CD4-positive, alpha-beta T cell (primary cell): ENCODE data around the gene BLTP1. TPM values are rescaled to one million over a fixed set of nuclear protein-coding genes. Genes with fewer than 3 reads are reported as not detected.

Experiments used
- ATAC-seq: fragments of 200-7000 bp; cut with Tn5 transposase; one replicate; pipeline ENCODE4 v1.10.0; 2022; ENCODE audit warnings: mild to moderate bottlenecking; ENCODE audit not compliant: poor library complexity
- CTCF ChIA-PET: fragments of 350-600 bp; sonication (Branson Sonifier 250); formaldehyde crosslinking; loops from one replicate; lab custom pipeline; 2021; ENCODE audit warnings: antibody characterized with exemption, inconsistent platforms; lab: Charles Lee
- POLR2A ChIA-PET: fragments of 350-600 bp; sonication (Branson Sonifier 250); formaldehyde crosslinking; loops from one replicate; lab custom pipeline; 2021; ENCODE audit warnings: antibody characterized with exemption, inconsistent platforms; lab: Charles Lee
- DNase-seq, 14 experiments: peaks; one replicate each; pipeline ENCODE4 v3.0.0-alpha.2; 2013 to 2020; ENCODE audit warnings: mixed read lengths in 2 of 14
- H3K27ac ChIP-seq, 2 donors: one replicate each; pipeline versions ENCODE4 v1.5.1 to v1.7.0; 2013; ENCODE audit warnings: low read length in 2 of 2, low read depth in 1 of 2, mild to moderate bottlenecking in 1 of 2
- H3K27me3 ChIP-seq, 2 experiments: 1 replicate in 1 of 2; 2 replicates in 1 of 2; pipeline versions ENCODE4 v1.6.1 to v1.7.0; 2013; ENCODE audit warnings: low read length in 2 of 2, control low read depth in 1 of 2, mild to moderate bottlenecking in 1 of 2, moderate library complexity in 1 of 2; ENCODE audit not compliant: insufficient read depth in 2 of 2, control insufficient read depth in 1 of 2
- H3K36me3 ChIP-seq: one replicate; pipeline ENCODE4 v1.6.1; 2013; ENCODE audit warnings: low read length, control low read depth; ENCODE audit not compliant: insufficient read depth
- H3K4me1 ChIP-seq: one replicate; pipeline ENCODE4 v1.6.1; 2013; ENCODE audit warnings: low read length, control low read depth; ENCODE audit not compliant: insufficient read depth
- H3K4me3 ChIP-seq: one replicate; pipeline ENCODE4 v1.5.1; 2013; ENCODE audit warnings: mild to moderate bottlenecking, low read length, moderate library complexity
- H3K9me3 ChIP-seq, 2 experiments: 1 replicate in 1 of 2; 2 replicates in 1 of 2; pipeline versions ENCODE4 v1.6.1 to v1.7.0; 2013; ENCODE audit warnings: low read length in 2 of 2, mild to moderate bottlenecking in 2 of 2, control low read depth in 1 of 2, moderate library complexity in 1 of 2; ENCODE audit not compliant: control insufficient read depth in 1 of 2, insufficient read depth in 1 of 2
- H3K27ac Mint-ChIP-seq: one replicate; pipeline ENCODE4 v1.8.0; 2020; ENCODE audit warnings: mixed read lengths
- H3K27me3 Mint-ChIP-seq: one replicate; pipeline ENCODE4 v1.8.0; 2021; ENCODE audit warnings: mixed read lengths
- H3K36me3 Mint-ChIP-seq: one replicate; pipeline ENCODE4 v1.8.0; 2021; ENCODE audit warnings: low read depth, mixed read lengths
- H3K4me1 Mint-ChIP-seq: one replicate; pipeline ENCODE4 v1.8.0; 2021; ENCODE audit warnings: low read depth, mixed read lengths
- H3K4me3 Mint-ChIP-seq: one replicate; pipeline ENCODE4 v1.8.0; 2020; ENCODE audit warnings: mild to moderate bottlenecking, mixed read lengths
- H3K9me3 Mint-ChIP-seq: one replicate; pipeline ENCODE4 v1.8.0; 2020; ENCODE audit warnings: mixed read lengths
- intact Hi-C, 2 experiments: fragments of 100-400 bp; cut with DNase I in 1 of 2; cut with micrococcal nuclease in 1 of 2; formaldehyde crosslinking; loops; one replicate each; pipeline versions ENCODE4 v1.15.1 to v1.9.0; 2023 to 2025; cut with DNase I, micrococcal nuclease
- total RNA-seq, 174 experiments: library from RNA in 2 of 174; stranded (reverse) in 2 of 174; gene quantifications; one replicate each; pipeline ENCODE4 v1.2.3 and lab custom pipeline; 2021 to 2026
- TF ChIP-seq, protein P1 (sequence below): fragments of 200-600 bp; IDR thresholded peaks from one replicate; pipeline ENCODE4 v1.8.0; 2022; ENCODE audit warnings: antibody characterized with exemption, mild to moderate bottlenecking

Gene BLTP1
- total RNA-seq, 2 experiments from 2014 or later, result 86.9 to 93.6 TPM

DNA sequence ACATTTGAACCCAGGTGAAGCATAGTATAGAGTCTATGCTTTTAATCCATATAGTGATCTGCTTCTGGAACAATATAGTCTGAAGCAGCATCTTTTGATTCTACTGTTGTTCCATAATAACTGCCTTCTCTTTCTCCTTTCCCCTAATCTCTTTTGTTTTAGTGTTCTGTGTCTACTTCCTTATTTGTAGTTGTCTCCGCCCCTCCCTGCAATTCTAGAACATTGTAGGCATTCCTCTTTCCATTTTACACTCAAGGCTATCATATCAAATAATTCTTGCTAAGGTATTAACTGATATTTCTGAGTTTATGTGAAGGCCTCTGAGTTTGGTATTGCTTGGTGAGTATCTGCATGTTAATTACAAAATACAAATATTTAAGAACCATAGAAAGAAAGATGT lies 11.6 kb downstream of the BLTP1 start:
- peaks cover 24% of the 10 kb centered on the region for H3K36me3 ChIP-seq
- Mint-ChIP-seq H3K36me3 (peaks cover 62% of the 10 kb centered on the region), H3K27ac (peak overlapping the region; percentile 3), H3K9me3 (no peaks in the 10 kb centered on the region), H3K4me3 (no peak overlapping the region), H3K27me3 (no peaks in the 10 kb centered on the region), H3K4me1 (peaks cover 67% of the 10 kb centered on the region)
- no peaks in the 10 kb centered on the region for H3K9me3 ChIP-seq
- ChIA-PET CTCF (no interaction called here), POLR2A (no interaction called here)
- DNase-seq (no peak), ATAC-seq (no peak)
- H3K27ac ChIP-seq, result no peak overlapping the region
- no peak overlapping the region for H3K4me3 ChIP-seq
- TF ChIP-seq, protein P1, sequence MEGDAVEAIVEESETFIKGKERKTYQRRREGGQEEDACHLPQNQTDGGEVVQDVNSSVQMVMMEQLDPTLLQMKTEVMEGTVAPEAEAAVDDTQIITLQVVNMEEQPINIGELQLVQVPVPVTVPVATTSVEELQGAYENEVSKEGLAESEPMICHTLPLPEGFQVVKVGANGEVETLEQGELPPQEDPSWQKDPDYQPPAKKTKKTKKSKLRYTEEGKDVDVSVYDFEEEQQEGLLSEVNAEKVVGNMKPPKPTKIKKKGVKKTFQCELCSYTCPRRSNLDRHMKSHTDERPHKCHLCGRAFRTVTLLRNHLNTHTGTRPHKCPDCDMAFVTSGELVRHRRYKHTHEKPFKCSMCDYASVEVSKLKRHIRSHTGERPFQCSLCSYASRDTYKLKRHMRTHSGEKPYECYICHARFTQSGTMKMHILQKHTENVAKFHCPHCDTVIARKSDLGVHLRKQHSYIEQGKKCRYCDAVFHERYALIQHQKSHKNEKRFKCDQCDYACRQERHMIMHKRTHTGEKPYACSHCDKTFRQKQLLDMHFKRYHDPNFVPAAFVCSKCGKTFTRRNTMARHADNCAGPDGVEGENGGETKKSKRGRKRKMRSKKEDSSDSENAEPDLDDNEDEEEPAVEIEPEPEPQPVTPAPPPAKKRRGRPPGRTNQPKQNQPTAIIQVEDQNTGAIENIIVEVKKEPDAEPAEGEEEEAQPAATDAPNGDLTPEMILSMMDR, result no peak
- intact Hi-C loops, result no loop called here
- peaks cover 6% of the 10 kb centered on the region for H3K4me1 ChIP-seq
- H3K27me3 ChIP-seq, result no peaks in the 10 kb centered on the region

DNA sequence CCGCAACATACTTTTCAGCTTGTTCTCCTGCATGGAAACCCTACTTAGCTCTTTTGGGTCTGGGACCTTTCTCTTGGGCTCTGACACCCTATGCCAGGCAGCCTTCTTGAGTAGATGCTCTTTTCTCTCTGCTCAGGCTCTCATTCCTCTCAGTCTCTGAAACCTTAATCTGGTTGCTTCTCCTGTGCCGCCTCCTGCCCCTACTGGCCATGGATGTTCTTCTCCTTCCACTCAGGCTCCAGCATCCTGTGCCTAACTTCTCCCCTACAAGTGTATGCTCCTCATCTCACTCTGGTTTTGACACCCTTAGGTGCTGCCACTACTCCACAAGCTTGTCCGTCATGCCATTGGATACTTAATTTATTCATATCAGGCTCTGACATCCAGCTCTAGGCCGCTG lies 15.2 kb downstream of the BLTP1 start:
- CTCF ChIA-PET, result no interaction called here
- POLR2A ChIA-PET, result no interaction called here
- intact Hi-C loops, result no loop called here
- TF ChIP-seq, protein P1, result no peak
- Histone ChIP-seq H3K36me3 (peaks cover 7% of the 10 kb centered on the region), H3K9me3 (no peaks in the 10 kb centered on the region), H3K4me3 (no peak overlapping the region), H3K27me3 (no peaks in the 10 kb centered on the region), H3K4me1 (peaks cover 6% of the 10 kb centered on the region), H3K27ac (no peak overlapping the region)
- Mint-ChIP-seq H3K9me3 (no peaks in the 10 kb centered on the region), H3K27ac (no peak overlapping the region), H3K27me3 (no peaks in the 10 kb centered on the region), H3K4me3 (no peak overlapping the region), H3K36me3 (peaks cover 51% of the 10 kb centered on the region), H3K4me1 (peaks cover 56% of the 10 kb centered on the region)
- ATAC-seq (no peak), DNase-seq (no peak)

DNA sequence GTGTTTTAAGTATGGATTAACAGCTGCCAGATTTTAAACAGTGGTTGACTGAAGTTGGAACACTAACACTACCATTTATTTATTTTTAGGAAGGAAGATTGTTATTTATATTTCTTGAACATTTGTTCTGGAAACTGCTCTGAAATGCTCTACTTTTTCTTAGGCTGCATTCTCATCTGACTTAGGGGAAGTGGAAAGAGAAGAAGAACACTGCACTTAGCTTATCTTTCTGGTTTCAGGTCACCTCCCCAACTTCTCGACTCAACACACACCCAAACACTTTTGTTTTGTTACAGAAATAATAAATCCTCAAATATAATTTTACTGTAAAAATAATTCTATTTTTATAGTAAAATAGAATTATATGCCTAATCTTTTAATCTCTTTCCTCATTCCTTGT lies 18.6 kb downstream of the BLTP1 start:
- TF ChIP-seq, protein P1, result no peak
- Mint-ChIP-seq H3K4me3 (no peak overlapping the region), H3K27ac (no peak overlapping the region), H3K36me3 (peaks cover 61% of the 10 kb centered on the region), H3K27me3 (no peaks in the 10 kb centered on the region), H3K9me3 (no peaks in the 10 kb centered on the region), H3K4me1 (peaks cover 34% of the 10 kb centered on the region)
- ChIA-PET POLR2A (no interaction called here), CTCF (interaction anchor here (1.2 kb wide), 1 partner anchor 8 kb away, joined by 3 read pairs; no protein-coding TSS in a partner anchor)
- H3K4me3 ChIP-seq, result no peak overlapping the region
- H3K27me3 ChIP-seq, result no peaks in the 10 kb centered on the region
- ATAC-seq, result no peak
- intact Hi-C loops, result no loop called here
- H3K4me1 ChIP-seq, result peaks cover 6% of the 10 kb centered on the region
- no peaks in the 10 kb centered on the region for H3K9me3 ChIP-seq
- H3K36me3 ChIP-seq, result peaks cover 26% of the 10 kb centered on the region
- H3K27ac ChIP-seq, result no peak overlapping the region
- no peak for DNase-seq
